NB4 (cell line): ENCODE measurements around the gene PAFAH2.
"Not testable (repeated sequence)": the region's sequence is repeated elsewhere in the genome, so short reads cannot be mapped to it uniquely, and the experiment has no call there.

ENCODE experiments used
- DNase-seq: peaks from one replicate; pipeline ENCODE4 v3.0.0; 2010; ENCODE audit warnings: low read depth
- H3K4me3 ChIP-seq: one replicate; pipeline ENCODE4 v1.5.1; 2011; ENCODE audit warnings: mild to moderate bottlenecking, low read depth, low read length, moderate library complexity
- CTCF ChIP-seq: IDR thresholded peaks from one replicate; pipeline ENCODE4 v1.5.1; 2012; ENCODE audit warnings: low read depth, low read length
- MAX ChIP-seq: IDR thresholded peaks from 2 replicates; pipeline ENCODE4 v1.6.1; 2011; ENCODE audit warnings: low read depth, low read length
- MYC ChIP-seq: IDR thresholded peaks from 2 replicates; pipeline ENCODE4 v1.6.1; 2011; ENCODE audit warnings: low read depth, low read length
- POLR2A ChIP-seq: IDR thresholded peaks from 2 replicates; pipeline ENCODE4 v1.6.1; 2011; ENCODE audit warnings: mild to moderate bottlenecking; ENCODE audit not compliant: insufficient read length; ENCODE audit errors: extremely low read depth

The PAFAH2 gene

GRCh38 chr1:25933479-25934365 is 64.1 kb downstream of the PAFAH2 start:
- no peak for TF ChIP-seq MAX
- peak; percentile 24 for DNase-seq

GRCh38 chr1:25932811-25933400 is 65.0 kb downstream of the PAFAH2 start:
- not testable (repeated sequence) for H3K4me3 ChIP-seq, DNase-seq

More at GRCh38 chr1:25933479-25934365, 64.1 kb downstream of the PAFAH2 start:
- no peak overlapping the region for H3K4me3 ChIP-seq

- TF ChIP-seq MAX (no peak), MYC (no peak), POLR2A (no peak), CTCF (no peak)
- DNase-seq: no peak
- H3K4me3 ChIP-seq: no peak overlapping the region
Measured at GRCh38 chr1:25932321-25932720, 65.5 kb downstream of the PAFAH2 start.

- no peak for DNase-seq
- H3K4me3 ChIP-seq: no peak overlapping the region
- TF ChIP-seq CTCF (no peak), POLR2A (no peak), MAX (no peak), MYC (no peak)
Measured at GRCh38 chr1:25929016-25929415, 68.8 kb downstream of the PAFAH2 start.

- DNase-seq: peak; percentile 19
Measured at GRCh38 chr1:25927521-25928265, 70.2 kb downstream of the PAFAH2 start.

GRCh38 chr1:25926731-25927496 is 70.9 kb downstream of the PAFAH2 start:
- H3K4me3 ChIP-seq: no peak overlapping the region
- TF ChIP-seq POLR2A (no peak), MYC (no peak), MAX (no peak), CTCF (no peak)
- no peak for DNase-seq

More at GRCh38 chr1:25927521-25928265, 70.2 kb downstream of the PAFAH2 start:
- no peak overlapping the region for H3K4me3 ChIP-seq
- TF ChIP-seq MAX: no peak
- TF ChIP-seq MYC: no peak
